KBM-7 (cell line): ENCODE measurements around the gene FN3K.

ENCODE experiments used
- DNase-seq: peaks from one replicate; pipeline ENCODE4 v3.0.0-alpha.2; 2015
- in situ Hi-C: fragments of 300-500 bp; cut with MboI; formaldehyde crosslinking; loops from 2 replicates; pipeline ENCODE4 v1.14.3; 2020; ENCODE audit warnings: low sequenced_read_pairs, low pct_unique_long_range_greater_than_20kb, mixed read lengths

The FN3K gene

GRCh38 chr17:82788206-82789001, 53.0 kb downstream of the FN3K start:
- DNase-seq, result no peak
- in situ Hi-C loops, result no loop called here

GRCh38 chr17:82789051-82789592, 53.7 kb downstream of the FN3K start:
- no peak for DNase-seq
- in situ Hi-C loops, result no loop called here

DNA sequence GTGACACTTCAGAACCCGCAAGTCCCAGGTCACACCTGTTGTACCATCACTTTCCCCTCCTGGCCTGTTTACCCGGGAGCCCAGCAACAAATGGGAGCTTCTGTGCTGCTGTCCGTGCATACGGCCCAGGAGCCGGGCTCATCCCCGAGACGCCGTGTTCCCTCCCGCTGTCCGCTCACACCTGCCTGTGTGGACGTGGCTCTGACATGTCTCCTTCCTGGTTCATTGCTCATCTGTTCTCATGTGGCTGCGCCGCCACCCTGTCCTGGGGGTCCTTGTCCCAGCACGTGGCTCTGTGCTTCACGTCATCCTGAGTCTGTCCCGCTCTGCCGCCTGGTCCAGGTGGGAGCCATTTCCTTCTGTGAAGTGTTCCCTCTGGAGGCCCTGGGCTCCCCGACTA, 54.4 kb downstream of the FN3K start:
- in situ Hi-C loops, result loop anchor here (10.0 kb wide), 1 partner anchor 135 kb away; no protein-coding TSS in a partner anchor
- DNase-seq, result no peak

DNA sequence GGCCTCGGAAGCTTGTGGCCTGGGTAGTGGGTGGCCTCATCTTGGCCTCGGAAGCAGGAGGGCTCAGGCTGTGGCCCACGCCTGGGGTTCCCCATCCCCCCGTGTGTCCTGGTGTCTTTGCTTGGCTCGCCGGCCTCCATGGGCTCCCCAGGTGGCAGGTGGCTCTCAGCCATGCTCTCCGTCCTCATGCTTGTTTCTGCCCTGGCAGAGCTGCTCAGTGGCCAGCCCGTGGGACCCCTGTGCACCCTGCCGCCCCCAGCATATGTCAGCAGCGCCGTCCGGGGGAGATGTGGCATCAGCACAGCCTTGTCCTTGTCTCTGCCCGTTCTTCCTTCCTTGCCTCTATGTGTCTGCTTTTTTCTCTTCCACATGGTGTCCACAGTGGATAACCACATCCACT, 55.0 kb downstream of the FN3K start:
- no peak for DNase-seq
- in situ Hi-C loops, result loop anchor here (10.0 kb wide), 1 partner anchor 134 kb away; no protein-coding TSS in a partner anchor

DNA sequence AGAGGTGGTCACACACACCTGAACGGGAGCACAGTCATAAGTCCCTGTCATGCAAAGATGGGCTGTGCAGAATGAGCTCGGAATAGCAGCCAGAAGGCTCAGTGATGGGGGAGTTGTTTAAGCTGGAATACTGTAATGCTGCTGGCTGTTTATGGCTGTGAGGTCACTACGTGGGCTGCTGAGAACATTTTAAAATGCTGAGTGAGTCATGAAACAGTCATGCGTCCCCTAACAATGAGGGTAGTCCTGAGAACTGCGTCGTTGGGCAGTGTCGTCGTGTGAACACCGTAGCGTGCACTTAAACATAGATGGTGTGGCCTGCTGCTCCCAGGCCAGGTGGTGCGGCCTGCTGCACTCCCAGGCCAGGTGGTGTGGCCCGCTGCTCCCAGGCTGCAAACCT, 56.1 kb downstream of the FN3K start:
- in situ Hi-C loops, result loop anchor here (10.0 kb wide), 1 partner anchor 133 kb away; no protein-coding TSS in a partner anchor

DNA sequence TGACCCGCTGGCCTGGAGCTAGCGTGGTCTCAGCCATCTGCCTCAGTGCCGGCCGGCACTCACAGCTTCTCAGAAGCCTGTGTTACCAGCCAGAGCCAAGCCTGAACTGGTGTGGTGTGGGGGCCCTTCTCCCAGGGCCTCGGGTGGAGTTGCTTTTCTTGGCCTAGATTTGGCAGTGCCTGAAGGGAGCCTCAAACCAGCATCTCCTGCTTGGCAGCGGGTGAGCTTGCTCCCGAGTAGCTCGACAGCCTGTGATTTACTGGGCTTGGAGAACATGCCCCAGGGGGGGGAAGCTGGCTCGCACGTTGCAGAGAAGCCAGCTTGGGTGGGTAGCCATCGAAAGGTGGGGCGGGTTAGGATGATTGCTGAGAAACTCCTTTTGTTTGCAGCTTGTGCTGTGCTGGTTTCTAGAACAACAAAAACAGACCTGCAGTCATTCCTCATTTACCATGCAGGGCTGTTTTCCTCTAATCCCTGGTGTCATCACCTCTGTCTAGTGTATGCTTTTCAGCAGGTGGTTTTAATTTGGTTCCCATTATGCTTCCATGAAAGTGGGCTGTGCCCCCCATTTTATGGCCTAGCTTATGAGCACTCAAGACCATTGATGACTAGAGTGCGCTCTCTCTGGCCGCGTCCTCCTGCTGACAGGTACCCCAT, 58.7 kb downstream of the FN3K start:
- no peak for DNase-seq
- in situ Hi-C loops, result loop anchor here (10.0 kb wide), 1 partner anchor 131 kb away; no protein-coding TSS in a partner anchor

More for the DNA sequence above, 56.1 kb downstream of the FN3K start:
- DNase-seq, result no peak

- no peak for DNase-seq
- in situ Hi-C loops, result loop anchor here (10.0 kb wide), 1 partner anchor 130 kb away; no protein-coding TSS in a partner anchor
Measured at GRCh38 chr17:82794781-82795482, 59.5 kb downstream of the FN3K start.

DNA sequence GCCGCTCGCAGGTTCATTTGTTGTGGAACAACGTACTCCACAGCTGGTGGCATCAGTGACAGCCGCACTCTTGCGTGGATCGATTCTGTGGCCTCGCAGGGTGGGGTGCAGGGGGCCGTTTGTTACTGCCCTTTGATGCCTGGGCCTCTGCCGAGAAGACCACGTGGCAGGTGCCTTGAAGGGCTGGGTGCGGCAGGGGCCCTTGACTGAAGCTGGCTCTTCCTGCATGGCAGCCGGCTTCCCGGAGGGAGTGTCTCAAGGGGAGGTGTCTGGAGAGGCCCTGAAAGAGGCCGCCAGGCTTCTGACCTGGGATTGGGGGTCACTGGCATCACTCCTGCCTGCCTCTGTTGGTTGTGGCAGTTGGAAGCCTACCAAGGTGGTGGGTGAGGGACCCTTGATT, 60.2 kb downstream of the FN3K start:
- DNase-seq, result no peak
- in situ Hi-C loops, result loop anchor here (10.0 kb wide), 1 partner anchor 129 kb away; no protein-coding TSS in a partner anchor

- DNase-seq, result no peak
- in situ Hi-C loops, result loop anchor here (10.0 kb wide), 1 partner anchor 128 kb away; no protein-coding TSS in a partner anchor
Measured at GRCh38 chr17:82797061-82797460, 61.6 kb downstream of the FN3K start.

GRCh38 chr17:82798752-82799151, 63.3 kb downstream of the FN3K start:
- in situ Hi-C loops, result loop anchor here (10.0 kb wide), 1 partner anchor 126 kb away; no protein-coding TSS in a partner anchor
- DNase-seq, result no peak

DNA sequence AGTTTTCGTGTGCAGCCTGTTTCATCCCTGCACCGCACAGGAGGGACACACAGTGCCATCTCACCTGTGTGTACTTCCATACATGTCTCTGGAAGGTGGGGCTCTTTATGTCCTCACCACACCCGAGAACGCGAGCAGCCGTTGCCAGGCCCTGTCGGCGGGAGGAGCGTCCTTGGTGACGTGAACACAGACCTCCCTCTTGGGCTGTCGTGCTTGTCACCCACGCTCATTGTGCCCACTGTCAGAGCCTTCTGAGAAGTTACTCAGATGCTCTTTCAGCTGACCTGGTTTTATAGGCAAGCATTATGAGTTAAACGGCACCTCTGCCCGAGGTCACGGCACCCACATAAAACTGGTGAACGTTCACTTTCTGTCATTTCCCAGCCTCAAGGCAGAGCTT, 64.2 kb downstream of the FN3K start:
- in situ Hi-C loops, result loop anchor here (10.0 kb wide), 1 partner anchor 125 kb away; no protein-coding TSS in a partner anchor
- DNase-seq, result no peak
